HEK293T (cell line): Measurements from ENCODE around the gene CACUL1.

ENCODE experiments used
- CTCF ChIA-PET: fragments of 350-600 bp; formaldehyde crosslinking; extraction: SDS; loops from one replicate; lab custom pipeline; 2021; ENCODE audit warnings: antibody characterized with exemption, inconsistent platforms; lab: Yijun Ruan, JAX
- POLR2A ChIA-PET: fragments of 350-600 bp; formaldehyde crosslinking; extraction: SDS; loops from one replicate; lab custom pipeline; 2020; ENCODE audit warnings: antibody characterized with exemption, inconsistent platforms; lab: Yijun Ruan, JAX
- DNase-seq: peaks from one replicate; pipeline ENCODE4 v3.0.0; 2012; ENCODE audit warnings: mixed read lengths; ENCODE audit errors: extremely low spot score
- ARNT ChIP-seq: fragments of 450-650 bp; IDR thresholded peaks from 2 replicates; pipeline ENCODE4 v1.6.1; 2017; ENCODE audit warnings: mild to moderate bottlenecking
- BHLHE40 ChIP-seq: fragments of 450-650 bp; IDR thresholded peaks from 2 replicates; pipeline ENCODE4 v1.6.1; 2016; ENCODE audit warnings: mild to moderate bottlenecking, moderate library complexity, borderline replicate concordance
- CTBP1 ChIP-seq: fragments of 450-650 bp; IDR thresholded peaks from 2 replicates; pipeline ENCODE4 v1.6.1; 2016; ENCODE audit warnings: borderline replicate concordance
- ELF4 ChIP-seq: fragments of 450-650 bp; IDR thresholded peaks from 2 replicates; pipeline ENCODE4 v1.6.1; 2017; ENCODE audit warnings: antibody characterized with exemption
- FOXA1 ChIP-seq: fragments of 450-650 bp; IDR thresholded peaks from 2 replicates; pipeline ENCODE4 v1.6.1; 2016; ENCODE audit warnings: mild to moderate bottlenecking
- FOXK2 ChIP-seq: fragments of 450-650 bp; IDR thresholded peaks from 2 replicates; pipeline ENCODE4 v1.6.1; 2016; ENCODE audit warnings: mild to moderate bottlenecking
- FOXM1 ChIP-seq: fragments of 450-650 bp; IDR thresholded peaks from 2 replicates; pipeline ENCODE4 v1.6.1; 2017; ENCODE audit warnings: mild to moderate bottlenecking, borderline replicate concordance
- HDGF ChIP-seq: fragments of 450-650 bp; IDR thresholded peaks from 2 replicates; pipeline ENCODE4 v1.6.1; 2017; ENCODE audit warnings: antibody characterized with exemption, borderline replicate concordance
- L3MBTL2 ChIP-seq: fragments of 450-650 bp; conservative IDR thresholded peaks from 2 replicates; pipeline ENCODE4 v1.6.1; 2016; ENCODE audit warnings: mild to moderate bottlenecking
- LEF1 ChIP-seq: fragments of 450-650 bp; IDR thresholded peaks from 2 replicates; pipeline ENCODE4 v1.6.1; 2017; ENCODE audit warnings: mild to moderate bottlenecking, borderline replicate concordance
- NFRKB ChIP-seq: fragments of 450-650 bp; IDR thresholded peaks from 2 replicates; pipeline ENCODE4 v1.6.1; 2016; ENCODE audit warnings: mild to moderate bottlenecking, moderate library complexity
- SP1 ChIP-seq: fragments of 450-650 bp; IDR thresholded peaks from 2 replicates; pipeline ENCODE4 v1.6.1; 2017
- SUZ12 ChIP-seq: fragments of 450-650 bp; IDR thresholded peaks from 2 replicates; pipeline ENCODE4 v1.6.1; 2016; ENCODE audit warnings: mild to moderate bottlenecking
- TARDBP ChIP-seq: fragments of 450-650 bp; IDR thresholded peaks from 2 replicates; pipeline ENCODE4 v1.6.1; 2016
- ZNF384 ChIP-seq: fragments of 450-650 bp; IDR thresholded peaks from 2 replicates; pipeline ENCODE4 v1.6.1; 2016
- TF ChIP-seq, protein P1 (sequence below): fragments of 450-650 bp; IDR thresholded peaks from 2 replicates; pipeline ENCODE4 v1.6.1; 2016

CACUL1 gene

DNA sequence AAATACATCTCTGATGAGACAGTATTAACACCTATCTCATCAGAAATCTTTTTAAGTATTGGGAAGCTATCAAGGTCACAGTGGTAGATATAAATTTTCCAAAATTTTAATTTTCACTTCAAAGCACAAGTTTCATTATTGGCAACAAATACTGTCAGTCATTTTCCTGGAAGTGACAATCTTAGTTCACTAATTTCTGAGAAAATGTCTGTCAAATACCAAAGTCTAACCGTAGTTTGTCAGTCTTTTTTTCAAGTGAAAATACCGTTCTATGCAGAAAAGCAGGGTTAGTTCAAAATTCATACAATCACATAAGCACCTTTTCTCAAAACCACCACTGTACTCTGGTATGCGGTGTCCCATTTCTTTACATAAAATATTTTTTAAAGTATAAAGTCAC, 40.4 kb downstream of the CACUL1 start:
- no peak for TF ChIP-seq L3MBTL2
- ChIA-PET POLR2A (no interaction called here), CTCF (interaction anchor here (0.6 kb wide), 1 partner anchor 8 kb away, joined by 3 read pairs; no protein-coding TSS in a partner anchor)
- no peak for DNase-seq

DNA sequence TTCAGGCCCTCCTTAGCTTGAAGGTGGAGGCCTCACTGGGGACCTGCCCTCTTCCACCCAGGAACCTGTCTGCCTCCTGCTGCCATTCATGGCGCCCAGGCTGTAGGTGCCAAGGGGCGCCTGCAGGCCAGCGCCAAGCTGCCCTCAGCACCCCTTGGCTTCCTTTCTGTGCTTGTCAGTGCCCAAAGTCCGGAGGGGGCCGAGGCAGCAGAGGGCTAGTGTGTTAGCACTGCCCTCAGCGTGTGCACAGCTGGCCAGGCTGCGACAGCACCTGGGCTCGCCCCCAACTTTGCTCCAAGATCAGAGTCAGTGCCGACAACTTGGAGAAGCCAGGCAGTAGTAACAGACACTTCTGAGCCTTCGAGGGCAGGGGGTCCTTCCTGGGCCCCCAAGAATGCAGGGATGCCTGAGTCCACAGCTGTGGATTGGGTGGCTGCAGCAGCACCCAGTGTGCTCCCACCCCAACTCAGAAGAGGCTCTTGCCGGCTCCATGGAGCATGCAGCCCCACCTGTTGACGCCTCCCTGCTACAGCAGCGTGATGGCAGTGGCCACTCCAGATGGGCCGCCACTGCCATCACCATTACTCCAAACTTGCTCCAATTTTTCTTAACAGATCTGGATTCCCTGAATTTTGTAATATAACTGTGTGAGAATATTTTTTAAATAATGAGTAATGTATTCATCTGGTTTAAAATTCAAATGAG, 41.7 kb downstream of the CACUL1 start:
- POLR2A ChIA-PET = no interaction called here
- CTCF ChIA-PET = interaction anchor here (1.5 kb wide), 2 partner anchors 7 to 12 kb away, joined by 3 to 7 read pairs; no protein-coding TSS in a partner anchor
- no peak for TF ChIP-seq L3MBTL2
- TF ChIP-seq FOXA1 = no peak
- no peak for TF ChIP-seq BHLHE40
- TF ChIP-seq, protein P1, sequence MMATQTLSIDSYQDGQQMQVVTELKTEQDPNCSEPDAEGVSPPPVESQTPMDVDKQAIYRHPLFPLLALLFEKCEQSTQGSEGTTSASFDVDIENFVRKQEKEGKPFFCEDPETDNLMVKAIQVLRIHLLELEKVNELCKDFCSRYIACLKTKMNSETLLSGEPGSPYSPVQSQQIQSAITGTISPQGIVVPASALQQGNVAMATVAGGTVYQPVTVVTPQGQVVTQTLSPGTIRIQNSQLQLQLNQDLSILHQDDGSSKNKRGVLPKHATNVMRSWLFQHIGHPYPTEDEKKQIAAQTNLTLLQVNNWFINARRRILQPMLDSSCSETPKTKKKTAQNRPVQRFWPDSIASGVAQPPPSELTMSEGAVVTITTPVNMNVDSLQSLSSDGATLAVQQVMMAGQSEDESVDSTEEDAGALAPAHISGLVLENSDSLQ = no peak
- no peak for TF ChIP-seq HDGF
- TF ChIP-seq FOXM1 = no peak
- TF ChIP-seq SUZ12 = no peak
- no peak for TF ChIP-seq ELF4
- no peak for TF ChIP-seq FOXK2
- no peak for TF ChIP-seq LEF1
- no peak for TF ChIP-seq ARNT
- TF ChIP-seq ZNF384 = no peak
- TF ChIP-seq CTBP1 = no peak
- TF ChIP-seq NFRKB = no peak
- no peak for TF ChIP-seq TARDBP
- TF ChIP-seq SP1 = no peak
- no peak for DNase-seq

DNA sequence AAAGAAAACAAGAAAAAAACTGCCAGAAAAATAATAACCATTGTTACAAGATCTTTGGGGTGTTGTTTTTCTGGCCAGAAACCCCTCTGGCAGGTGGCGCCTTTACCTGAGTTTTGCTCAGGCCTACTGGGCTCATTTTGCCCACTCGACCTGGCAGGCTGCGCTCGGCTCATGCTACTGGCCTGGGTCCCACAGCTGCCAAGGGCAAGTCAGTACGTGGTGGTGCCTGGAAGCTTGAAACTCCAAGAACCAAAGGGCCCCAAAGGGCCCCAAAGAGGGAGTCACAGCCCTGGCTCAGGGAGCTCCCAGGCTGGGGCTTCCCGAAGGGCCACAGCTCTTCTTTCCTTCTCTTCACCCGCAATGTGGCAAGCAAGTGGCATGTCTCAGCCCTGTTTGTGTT, 42.7 kb downstream of the CACUL1 start:
- no peak for DNase-seq
- ChIA-PET CTCF (interaction anchor here (0.6 to 1.5 kb wide), 3 partner anchors 8 to 30 kb away, joined by 3 to 7 read pairs (median 5); no protein-coding TSS in a partner anchor), POLR2A (no interaction called here)
- TF ChIP-seq BHLHE40 = no peak
- TF ChIP-seq TARDBP = no peak
- no peak for TF ChIP-seq ZNF384
- TF ChIP-seq HDGF = no peak
- no peak for TF ChIP-seq CTBP1
- TF ChIP-seq ELF4 = no peak
- TF ChIP-seq NFRKB = no peak
- TF ChIP-seq SP1 = no peak
- no peak for TF ChIP-seq SUZ12
- no peak for TF ChIP-seq FOXA1
- TF ChIP-seq, protein P1 = no peak
- no peak for TF ChIP-seq LEF1
- no peak for TF ChIP-seq L3MBTL2
- TF ChIP-seq ARNT = no peak
- TF ChIP-seq FOXM1 = no peak

DNA sequence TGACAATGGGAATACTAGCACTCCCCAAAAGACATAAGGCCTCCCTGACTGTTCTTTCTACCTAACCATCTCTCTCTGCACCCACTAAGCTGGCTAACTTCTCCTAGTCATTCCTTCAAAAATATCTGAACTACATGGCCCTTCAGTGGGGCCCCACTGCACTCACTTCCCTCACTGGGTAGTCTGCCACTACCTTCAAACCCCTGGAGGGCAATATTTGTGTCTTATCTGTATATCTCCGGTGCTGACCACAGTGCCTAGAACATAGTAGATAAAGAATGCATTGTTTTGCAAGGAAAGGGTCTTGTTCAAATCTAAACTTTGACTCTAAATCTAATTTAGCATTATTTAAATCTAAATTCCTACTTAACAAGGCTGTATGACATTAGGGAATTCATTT, 44.3 kb downstream of the CACUL1 start:
- ChIA-PET CTCF (no interaction called here), POLR2A (no interaction called here)

DNA sequence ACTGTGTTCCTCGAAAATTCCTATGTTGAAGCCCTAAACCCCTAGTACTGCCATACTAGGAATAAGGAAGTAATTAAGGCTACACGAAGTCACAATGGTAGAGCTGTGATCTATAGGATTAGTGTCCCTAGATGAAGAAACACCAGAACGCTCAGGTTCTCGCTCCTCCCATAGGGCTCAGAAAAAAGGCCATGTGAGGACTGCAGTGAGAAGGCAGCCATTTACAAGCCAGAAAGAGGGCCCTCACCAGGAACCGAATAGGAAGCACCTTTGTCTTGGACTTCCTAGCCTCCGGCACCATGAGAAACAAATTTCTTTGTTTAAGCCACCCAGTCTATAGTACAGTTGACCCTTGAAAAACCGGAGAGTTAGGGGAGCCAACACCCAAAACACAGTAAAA, 46.2 kb downstream of the CACUL1 start:
- DNase-seq = no peak
- TF ChIP-seq HDGF (no peak), NFRKB (no peak), ELF4 (no peak), TARDBP (no peak), CTBP1 (no peak), LEF1 (no peak), SUZ12 (no peak), BHLHE40 (no peak)
- TF ChIP-seq, protein P1 = no peak
- ChIA-PET CTCF (no interaction called here), POLR2A (no interaction called here)

More for the DNA sequence above, 44.3 kb downstream of the CACUL1 start:
- TF ChIP-seq CTBP1 (no peak), BHLHE40 (no peak), ZNF384 (no peak)
- no peak for DNase-seq

DNA sequence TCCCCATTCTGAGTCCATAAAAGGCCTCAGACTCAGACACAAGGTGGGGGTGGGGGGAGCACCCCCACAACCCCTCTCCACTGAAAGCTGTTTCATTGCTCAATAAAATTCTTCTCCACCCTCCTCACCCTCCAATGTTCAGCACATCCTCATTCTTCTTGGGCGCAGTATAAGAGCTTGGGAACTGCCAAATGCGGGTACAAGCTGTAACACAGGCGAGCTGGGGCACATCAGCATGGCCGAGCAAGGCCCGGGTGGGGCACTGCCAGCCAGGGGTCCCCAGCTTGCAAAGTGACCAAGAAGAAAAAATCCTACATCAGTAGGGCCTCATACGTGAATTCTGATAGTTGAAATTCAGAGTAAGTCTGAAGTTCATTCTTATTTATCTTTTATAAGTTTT, 50.1 kb downstream of the CACUL1 start:
- no peak for DNase-seq
- CTCF ChIA-PET = interaction anchor here (0.7 kb wide), 1 partner anchor 13 kb away, joined by 3 read pairs; no protein-coding TSS in a partner anchor
- TF ChIP-seq ZNF384 = no peak
- TF ChIP-seq HDGF = no peak
- TF ChIP-seq ARNT = no peak
- no peak for TF ChIP-seq L3MBTL2
- no peak for TF ChIP-seq FOXM1
- TF ChIP-seq ELF4 = no peak
- no peak for TF ChIP-seq LEF1
- TF ChIP-seq TARDBP = no peak
- TF ChIP-seq SUZ12 = no peak
- TF ChIP-seq CTBP1 = no peak
- no peak for TF ChIP-seq FOXA1
- TF ChIP-seq, protein P1 = no peak
- no peak for TF ChIP-seq BHLHE40
- no peak for TF ChIP-seq SP1
- no peak for TF ChIP-seq FOXK2
- TF ChIP-seq NFRKB = no peak
- POLR2A ChIA-PET = no interaction called here
